ENCODE data around the gene MBOAT1. TPM values are rescaled to one million over a fixed set of nuclear protein-coding genes. Genes with fewer than 3 reads are reported as not detected.

MBOAT1 gene
- total and polyA plus RNA-seq, 2 experiments from 2014 or later = 0.74 to 10.4 TPM

DNA sequence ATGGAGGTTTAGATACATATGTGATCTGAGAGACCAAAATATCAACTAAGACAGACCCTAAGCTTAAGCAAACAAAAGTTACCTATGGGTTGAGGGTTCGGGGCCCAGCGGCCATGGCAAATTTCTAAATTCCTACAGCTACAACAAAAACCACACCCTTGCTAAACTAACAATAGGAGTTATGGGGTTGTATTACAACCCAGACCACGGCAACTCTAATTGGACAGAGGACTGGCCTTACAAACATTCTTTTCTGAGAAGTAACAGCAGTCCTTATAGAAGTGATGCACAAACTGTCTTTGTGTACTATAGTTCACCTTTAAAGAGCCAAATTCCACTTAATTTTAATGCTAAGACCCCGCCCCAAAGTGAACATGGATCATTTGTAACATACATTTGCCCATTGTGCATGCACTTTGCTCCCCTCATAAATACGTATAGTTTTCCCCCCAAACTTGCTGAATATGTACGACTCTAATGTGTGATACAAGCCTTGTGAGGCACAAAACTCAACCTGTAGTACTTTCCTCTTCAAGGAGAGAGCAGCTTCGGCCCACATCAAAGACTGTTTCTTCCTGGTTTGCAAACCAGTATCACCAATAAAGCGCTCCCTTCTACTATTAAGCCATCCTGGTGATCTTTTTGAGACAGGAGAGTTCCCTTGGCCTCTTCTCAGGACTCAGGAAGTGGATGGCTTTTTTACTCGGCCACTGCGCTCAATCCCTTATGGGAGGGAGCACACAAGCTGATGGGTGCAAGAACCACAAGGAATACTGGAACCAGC, 25.6 kb upstream of the MBOAT1 start:
- Histone ChIP-seq H3K9me2 (replicated peaks; ENCODE audit: insufficient read depth) (no peaks in the 10 kb centered on the region), H4K20me1 (ENCODE audit: insufficient read depth, poor library complexity, severe bottlenecking) (no peaks in the 10 kb centered on the region), H3K9me3 (ENCODE audit: low read depth) (no peaks in the 10 kb centered on the region), H2AFZ (no peak overlapping the region), H3K27me3 (no peaks in the 10 kb centered on the region), H3K79me2 (no peaks in the 10 kb centered on the region), H3K27ac (peak overlapping the region; percentile 85), H3K4me1 (ENCODE audit: insufficient read depth) (peaks cover 12% of the 10 kb centered on the region), H3K4me2 (peak overlapping the region; percentile 2), H3K4me3 (no peak overlapping the region), H3K36me3 (replicated peaks; ENCODE audit: insufficient read depth, low read depth) (no peaks in the 10 kb centered on the region)
- TF ChIP-seq EZH2phosphoT487 (IDR thresholded peaks at IDR 0.05; ENCODE audit: low read depth, severe bottlenecking, unreplicated experiment) (no peak), EZH2 (IDR thresholded peaks at IDR 0.05; ENCODE audit: borderline replicate concordance) (no peak)
- TF ChIP-seq, protein P1, sequence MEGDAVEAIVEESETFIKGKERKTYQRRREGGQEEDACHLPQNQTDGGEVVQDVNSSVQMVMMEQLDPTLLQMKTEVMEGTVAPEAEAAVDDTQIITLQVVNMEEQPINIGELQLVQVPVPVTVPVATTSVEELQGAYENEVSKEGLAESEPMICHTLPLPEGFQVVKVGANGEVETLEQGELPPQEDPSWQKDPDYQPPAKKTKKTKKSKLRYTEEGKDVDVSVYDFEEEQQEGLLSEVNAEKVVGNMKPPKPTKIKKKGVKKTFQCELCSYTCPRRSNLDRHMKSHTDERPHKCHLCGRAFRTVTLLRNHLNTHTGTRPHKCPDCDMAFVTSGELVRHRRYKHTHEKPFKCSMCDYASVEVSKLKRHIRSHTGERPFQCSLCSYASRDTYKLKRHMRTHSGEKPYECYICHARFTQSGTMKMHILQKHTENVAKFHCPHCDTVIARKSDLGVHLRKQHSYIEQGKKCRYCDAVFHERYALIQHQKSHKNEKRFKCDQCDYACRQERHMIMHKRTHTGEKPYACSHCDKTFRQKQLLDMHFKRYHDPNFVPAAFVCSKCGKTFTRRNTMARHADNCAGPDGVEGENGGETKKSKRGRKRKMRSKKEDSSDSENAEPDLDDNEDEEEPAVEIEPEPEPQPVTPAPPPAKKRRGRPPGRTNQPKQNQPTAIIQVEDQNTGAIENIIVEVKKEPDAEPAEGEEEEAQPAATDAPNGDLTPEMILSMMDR (IDR thresholded peaks at IDR 0.05; ENCODE audit: poor library complexity) = no peak
- DNase-seq (ENCODE audit: low spot score) = no peak
- 87% methylated on average over 10 of the region's 10 CpGs for WGBS (ENCODE audit: low lambda C conversion rate, missing lambda C conversion rate)

DNA sequence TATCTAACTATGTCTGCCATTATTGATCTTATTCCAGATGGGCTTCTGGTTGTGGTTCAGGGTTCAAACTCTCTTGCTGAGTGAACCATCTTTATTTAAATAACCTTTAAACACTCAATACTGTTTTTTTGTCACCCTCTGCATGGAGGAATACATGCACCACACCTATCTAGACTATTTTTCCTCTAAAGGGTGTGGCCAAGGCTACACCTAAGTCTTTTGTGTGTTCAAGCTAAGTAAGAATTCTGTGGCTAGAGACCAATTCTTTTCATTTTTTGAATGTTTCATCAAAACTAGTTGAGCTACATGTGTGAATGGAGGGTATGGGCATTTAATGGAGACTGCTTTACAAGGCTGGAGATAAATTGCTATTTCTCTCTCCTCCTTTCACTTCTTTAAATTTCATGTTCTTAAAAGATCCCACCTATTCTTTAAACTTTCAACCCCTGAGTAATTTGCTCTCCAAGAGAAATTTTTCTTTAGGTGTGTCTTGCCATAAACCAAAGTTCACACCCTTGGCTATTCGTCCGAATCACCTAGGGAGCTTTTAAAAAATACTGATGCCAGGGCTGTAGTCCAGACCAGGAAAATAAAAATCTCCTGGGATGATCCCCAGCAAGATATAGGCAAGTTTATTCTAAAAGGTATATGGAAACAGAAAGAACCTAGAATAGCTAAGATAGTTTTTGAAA, 24.8 kb upstream of the MBOAT1 start:
- peaks cover 12% of the 10 kb centered on the region for H3K4me1 ChIP-seq (ENCODE audit: insufficient read depth)
- H3K4me2 ChIP-seq = peak overlapping the region; percentile 2
- no peak overlapping the region for H3K4me3 ChIP-seq
- no peak for DNase-seq (ENCODE audit: low spot score)
- H3K79me2 ChIP-seq = no peaks in the 10 kb centered on the region
- no peaks in the 10 kb centered on the region for H3K27me3 ChIP-seq
- peak overlapping the region; percentile 85 for H3K27ac ChIP-seq
- TF ChIP-seq EZH2phosphoT487 (IDR thresholded peaks at IDR 0.05; ENCODE audit: low read depth, severe bottlenecking, unreplicated experiment) (no peak), EZH2 (IDR thresholded peaks at IDR 0.05; ENCODE audit: borderline replicate concordance) (no peak)
- TF ChIP-seq, protein P1 (IDR thresholded peaks at IDR 0.05; ENCODE audit: poor library complexity) = no peak
- no peaks in the 10 kb centered on the region for H3K9me2 ChIP-seq (replicated peaks; ENCODE audit: insufficient read depth)
- no peaks in the 10 kb centered on the region for H3K36me3 ChIP-seq (replicated peaks; ENCODE audit: insufficient read depth, low read depth)
- 93% methylated on average over 2 of the region's 2 CpGs for WGBS (ENCODE audit: low lambda C conversion rate, missing lambda C conversion rate)
- no peaks in the 10 kb centered on the region for H4K20me1 ChIP-seq (ENCODE audit: insufficient read depth, poor library complexity, severe bottlenecking)
- H3K9me3 ChIP-seq (ENCODE audit: low read depth) = no peaks in the 10 kb centered on the region
- H2AFZ ChIP-seq = no peak overlapping the region

DNA sequence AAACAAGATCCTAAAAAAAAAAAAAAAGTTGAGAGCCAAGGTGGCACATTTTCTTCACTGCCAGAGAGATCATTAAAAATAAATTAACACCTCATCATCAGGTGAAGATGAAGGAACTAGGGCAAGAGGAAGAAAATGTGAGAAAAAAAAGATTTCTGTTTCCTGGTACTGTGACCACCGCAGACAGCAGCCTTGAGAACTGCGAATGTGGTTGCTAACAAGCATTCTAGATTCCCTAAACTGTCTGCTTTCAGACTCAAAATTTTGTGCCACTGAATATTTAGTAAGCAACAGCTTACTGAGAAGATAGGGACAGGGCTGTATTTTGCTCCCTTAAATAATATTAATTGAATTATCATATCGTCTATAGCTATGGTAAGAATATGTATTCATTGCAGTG, 24.1 kb upstream of the MBOAT1 start:
- Histone ChIP-seq H3K79me2 (no peaks in the 10 kb centered on the region), H3K4me1 (ENCODE audit: insufficient read depth) (peaks cover 12% of the 10 kb centered on the region), H3K4me2 (peak overlapping the region; percentile 2), H4K20me1 (ENCODE audit: insufficient read depth, poor library complexity, severe bottlenecking) (no peaks in the 10 kb centered on the region), H3K4me3 (no peak overlapping the region), H3K9me3 (ENCODE audit: low read depth) (no peaks in the 10 kb centered on the region), H3K9me2 (replicated peaks; ENCODE audit: insufficient read depth) (no peaks in the 10 kb centered on the region), H3K36me3 (replicated peaks; ENCODE audit: insufficient read depth, low read depth) (no peaks in the 10 kb centered on the region), H3K27ac (peak overlapping the region; percentile 85), H2AFZ (no peak overlapping the region), H3K27me3 (no peaks in the 10 kb centered on the region)
- TF ChIP-seq EZH2 (IDR thresholded peaks at IDR 0.05; ENCODE audit: borderline replicate concordance) (no peak), EZH2phosphoT487 (IDR thresholded peaks at IDR 0.05; ENCODE audit: low read depth, severe bottlenecking, unreplicated experiment) (no peak)
- TF ChIP-seq, protein P1 (IDR thresholded peaks at IDR 0.05; ENCODE audit: poor library complexity) = no peak
- DNase-seq (ENCODE audit: low spot score) = no peak
- 88% methylated on average over 3 of the region's 3 CpGs for WGBS (ENCODE audit: low lambda C conversion rate, missing lambda C conversion rate)

Data from hepatocyte (in vitro differentiated cells).